Measurements from ENCODE around the gene SCFD2.
"Not testable (repeated sequence)": the region's sequence is repeated elsewhere in the genome, so short reads cannot be mapped to it uniquely, and the experiment has no call there.

The SCFD2 gene

DNA sequence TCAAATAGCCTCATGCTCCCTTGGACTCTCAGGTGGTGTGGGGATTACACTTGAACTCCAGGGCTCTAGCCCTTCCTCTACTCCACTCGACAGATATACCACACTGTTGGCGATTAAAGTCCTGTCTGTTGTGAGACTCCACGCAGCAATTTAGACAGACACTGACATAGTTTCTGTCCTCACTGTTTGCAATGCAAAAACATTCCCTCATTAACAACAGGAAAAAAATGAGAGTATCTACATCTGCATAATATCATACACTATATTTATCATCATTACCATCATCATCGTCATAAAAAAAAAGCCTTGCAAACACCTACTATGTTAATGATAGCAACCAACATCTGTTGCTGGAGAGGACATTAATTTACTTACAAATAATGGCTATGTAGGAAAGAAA, 371.3 kb downstream of the SCFD2 start:
- DNase-seq (ENCODE audit: extremely low spot score): no peak
- POLR2A ChIA-PET: no interaction called here
- CTCF ChIA-PET: no interaction called here
- TF ChIP-seq CTBP1 (IDR thresholded peaks at IDR 0.05; ENCODE audit: borderline replicate concordance) (no peak), TARDBP (IDR thresholded peaks at IDR 0.05) (no peak), NFRKB (IDR thresholded peaks at IDR 0.05) (no peak), ARNT (IDR thresholded peaks at IDR 0.05) (no peak), L3MBTL2 (conservative IDR thresholded peaks at IDR 0.05) (no peak), SP1 (IDR thresholded peaks at IDR 0.05) (no peak), BHLHE40 (IDR thresholded peaks at IDR 0.05; ENCODE audit: borderline replicate concordance) (no peak), FOXK2 (IDR thresholded peaks at IDR 0.05) (no peak), FOXM1 (IDR thresholded peaks at IDR 0.05; ENCODE audit: borderline replicate concordance) (no peak), SUZ12 (IDR thresholded peaks at IDR 0.05) (no peak), LEF1 (IDR thresholded peaks at IDR 0.05; ENCODE audit: borderline replicate concordance) (no peak)

DNA sequence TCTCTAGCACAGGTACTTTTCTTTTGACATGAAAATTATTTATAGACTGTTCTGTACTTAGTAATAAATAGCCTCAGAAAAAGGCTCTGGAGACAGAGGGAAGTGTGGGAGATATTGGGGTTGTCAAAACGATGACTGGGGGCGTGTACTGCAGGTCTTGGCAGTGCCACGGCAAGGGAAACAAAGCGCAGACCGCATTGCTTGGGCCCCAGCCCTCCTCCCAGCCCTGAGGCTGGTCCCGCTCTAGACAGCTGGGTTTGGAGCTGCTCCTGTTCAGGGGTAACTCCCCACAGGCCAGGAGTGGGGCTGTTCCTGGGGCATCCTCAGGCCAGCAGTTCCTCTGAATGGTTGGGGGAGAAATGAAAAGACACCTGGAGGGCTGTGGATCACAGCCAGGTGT, 372.1 kb downstream of the SCFD2 start:
- TF ChIP-seq SUZ12 (IDR thresholded peaks at IDR 0.05): no peak
- TF ChIP-seq, protein P1, sequence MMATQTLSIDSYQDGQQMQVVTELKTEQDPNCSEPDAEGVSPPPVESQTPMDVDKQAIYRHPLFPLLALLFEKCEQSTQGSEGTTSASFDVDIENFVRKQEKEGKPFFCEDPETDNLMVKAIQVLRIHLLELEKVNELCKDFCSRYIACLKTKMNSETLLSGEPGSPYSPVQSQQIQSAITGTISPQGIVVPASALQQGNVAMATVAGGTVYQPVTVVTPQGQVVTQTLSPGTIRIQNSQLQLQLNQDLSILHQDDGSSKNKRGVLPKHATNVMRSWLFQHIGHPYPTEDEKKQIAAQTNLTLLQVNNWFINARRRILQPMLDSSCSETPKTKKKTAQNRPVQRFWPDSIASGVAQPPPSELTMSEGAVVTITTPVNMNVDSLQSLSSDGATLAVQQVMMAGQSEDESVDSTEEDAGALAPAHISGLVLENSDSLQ (IDR thresholded peaks at IDR 0.05): no peak
- TF ChIP-seq L3MBTL2 (conservative IDR thresholded peaks at IDR 0.05): no peak
- TF ChIP-seq FOXM1 (IDR thresholded peaks at IDR 0.05; ENCODE audit: borderline replicate concordance): no peak
- TF ChIP-seq BHLHE40 (IDR thresholded peaks at IDR 0.05; ENCODE audit: borderline replicate concordance): no peak
- TF ChIP-seq ZNF384 (IDR thresholded peaks at IDR 0.05): no peak
- no peak for TF ChIP-seq LEF1 (IDR thresholded peaks at IDR 0.05; ENCODE audit: borderline replicate concordance)
- no peak for TF ChIP-seq HDGF (IDR thresholded peaks at IDR 0.05; ENCODE audit: borderline replicate concordance)
- TF ChIP-seq SP1 (IDR thresholded peaks at IDR 0.05): no peak
- TF ChIP-seq ELF4 (IDR thresholded peaks at IDR 0.05): no peak
- no peak for TF ChIP-seq FOXK2 (IDR thresholded peaks at IDR 0.05)
- no peak for TF ChIP-seq CTBP1 (IDR thresholded peaks at IDR 0.05; ENCODE audit: borderline replicate concordance)
- TF ChIP-seq ARNT (IDR thresholded peaks at IDR 0.05): no peak
- no peak for TF ChIP-seq NFRKB (IDR thresholded peaks at IDR 0.05)
- no peak for TF ChIP-seq FOXA1 (IDR thresholded peaks at IDR 0.05)
- no peak for TF ChIP-seq TARDBP (IDR thresholded peaks at IDR 0.05)
- CTCF ChIA-PET: no interaction called here
- POLR2A ChIA-PET: no interaction called here
- DNase-seq (ENCODE audit: extremely low spot score): no peak

DNA sequence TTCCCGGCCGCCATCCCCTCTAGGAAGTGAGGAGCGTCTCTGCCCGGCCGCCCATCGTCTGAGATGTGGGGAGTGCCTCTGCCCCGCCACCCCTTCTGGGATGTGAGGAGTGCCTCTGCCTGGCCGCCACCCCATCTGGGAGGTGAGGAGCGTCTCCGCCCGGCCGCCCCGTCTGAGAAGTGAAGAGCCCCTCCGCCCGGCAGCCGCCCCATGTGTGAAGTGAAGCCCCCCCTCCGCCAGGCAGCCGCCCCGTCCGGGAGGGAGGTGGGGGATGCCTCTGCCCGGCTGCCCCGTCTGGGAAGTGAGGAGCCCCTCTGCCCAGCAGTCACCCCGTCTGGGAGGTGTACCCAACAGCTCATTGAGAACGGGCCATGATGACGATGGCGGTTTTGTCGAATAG, 373.3 kb downstream of the SCFD2 start:
- CTCF ChIA-PET; DNase-seq (ENCODE audit: extremely low spot score): not testable (repeated sequence)

GRCh38 chr4:52991472-52991871, 374.4 kb downstream of the SCFD2 start:
- DNase-seq (ENCODE audit: extremely low spot score): no peak
- POLR2A ChIA-PET: no interaction called here
- no peak for TF ChIP-seq SUZ12 (IDR thresholded peaks at IDR 0.05)
- CTCF ChIA-PET: no interaction called here

More for the DNA sequence above, 373.3 kb downstream of the SCFD2 start:
- POLR2A ChIA-PET: not testable (repeated sequence)

DNA sequence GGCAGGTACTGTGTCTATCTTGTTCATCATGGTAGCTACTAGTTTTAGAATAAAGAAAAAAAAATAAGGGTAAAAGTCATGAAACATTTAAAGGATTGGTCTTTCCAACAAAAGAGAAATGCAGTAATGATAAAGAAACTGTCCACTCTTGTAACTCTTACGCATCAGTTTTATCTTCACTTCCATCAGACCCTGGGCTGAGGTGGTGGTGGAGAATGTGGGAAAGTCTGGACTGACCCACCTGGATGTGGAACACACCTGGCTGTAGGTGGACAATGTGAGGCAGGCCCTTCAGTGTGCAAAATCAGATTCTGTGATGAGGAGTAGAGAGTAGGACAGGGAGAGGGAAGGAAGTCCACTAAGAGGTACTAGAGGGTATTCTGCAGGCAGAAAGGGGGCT, 375.2 kb downstream of the SCFD2 start:
- CTCF ChIA-PET: no interaction called here
- POLR2A ChIA-PET: no interaction called here

GRCh38 chr4:52989865-52990264, 376.0 kb downstream of the SCFD2 start:
- no peak for DNase-seq (ENCODE audit: extremely low spot score)
- ChIA-PET POLR2A (no interaction called here), CTCF (interaction anchor here (0.6 kb wide), 1 partner anchor 954 kb away, joined by 7 read pairs; no protein-coding TSS in a partner anchor)
- TF ChIP-seq BHLHE40 (IDR thresholded peaks at IDR 0.05; ENCODE audit: borderline replicate concordance): no peak
- TF ChIP-seq FOXA1 (IDR thresholded peaks at IDR 0.05): no peak
- TF ChIP-seq L3MBTL2 (conservative IDR thresholded peaks at IDR 0.05): no peak
- no peak for TF ChIP-seq ARNT (IDR thresholded peaks at IDR 0.05)
- no peak for TF ChIP-seq CTBP1 (IDR thresholded peaks at IDR 0.05; ENCODE audit: borderline replicate concordance)
- TF ChIP-seq NFRKB (IDR thresholded peaks at IDR 0.05): no peak
- TF ChIP-seq SUZ12 (IDR thresholded peaks at IDR 0.05): no peak
- no peak for TF ChIP-seq ELF4 (IDR thresholded peaks at IDR 0.05)
- no peak for TF ChIP-seq LEF1 (IDR thresholded peaks at IDR 0.05; ENCODE audit: borderline replicate concordance)
- no peak for TF ChIP-seq SP1 (IDR thresholded peaks at IDR 0.05)
- no peak for TF ChIP-seq FOXK2 (IDR thresholded peaks at IDR 0.05)
- TF ChIP-seq ZNF384 (IDR thresholded peaks at IDR 0.05): no peak
- TF ChIP-seq FOXM1 (IDR thresholded peaks at IDR 0.05; ENCODE audit: borderline replicate concordance): no peak
- TF ChIP-seq, protein P1 (IDR thresholded peaks at IDR 0.05): no peak
- TF ChIP-seq TARDBP (IDR thresholded peaks at IDR 0.05): no peak
- TF ChIP-seq HDGF (IDR thresholded peaks at IDR 0.05; ENCODE audit: borderline replicate concordance): no peak

More for the DNA sequence above, 375.2 kb downstream of the SCFD2 start:
- no peak for TF ChIP-seq ZNF384 (IDR thresholded peaks at IDR 0.05)
- TF ChIP-seq FOXA1 (IDR thresholded peaks at IDR 0.05): no peak
- no peak for TF ChIP-seq TARDBP (IDR thresholded peaks at IDR 0.05)
- no peak for TF ChIP-seq FOXK2 (IDR thresholded peaks at IDR 0.05)
- no peak for TF ChIP-seq ELF4 (IDR thresholded peaks at IDR 0.05)
- TF ChIP-seq SUZ12 (IDR thresholded peaks at IDR 0.05): no peak
- TF ChIP-seq BHLHE40 (IDR thresholded peaks at IDR 0.05; ENCODE audit: borderline replicate concordance): no peak
- TF ChIP-seq ARNT (IDR thresholded peaks at IDR 0.05): no peak
- no peak for TF ChIP-seq LEF1 (IDR thresholded peaks at IDR 0.05; ENCODE audit: borderline replicate concordance)
- no peak for TF ChIP-seq NFRKB (IDR thresholded peaks at IDR 0.05)
- TF ChIP-seq, protein P1 (IDR thresholded peaks at IDR 0.05): no peak
- TF ChIP-seq FOXM1 (IDR thresholded peaks at IDR 0.05; ENCODE audit: borderline replicate concordance): no peak
- TF ChIP-seq HDGF (IDR thresholded peaks at IDR 0.05; ENCODE audit: borderline replicate concordance): no peak
- no peak for TF ChIP-seq L3MBTL2 (conservative IDR thresholded peaks at IDR 0.05)
- TF ChIP-seq CTBP1 (IDR thresholded peaks at IDR 0.05; ENCODE audit: borderline replicate concordance): no peak
- TF ChIP-seq SP1 (IDR thresholded peaks at IDR 0.05): no peak
- no peak for DNase-seq (ENCODE audit: extremely low spot score)
